HG02571 (cell line): Measurements from ENCODE around the gene PPOX.
A peak's percentile ranks its signal among the peaks of the same experiment; 100 is the strongest.

Experiments used
- ATAC-seq: cut with Tn5 transposase; IDR thresholded peaks from one replicate; pipeline ENCODE4 v1.9.1; 2021; ENCODE audit warnings: mild to moderate bottlenecking, moderate library complexity; ENCODE audit not compliant: unreplicated experiment

PPOX gene

GRCh38 chr1:161165742-161166668, at the start of gene PPOX:
PPOX (plus strand) TSS chr1:161166426; CDS start chr1:161166848, 422 bp downstream.
- ATAC-seq, result peak; percentile 91

DNA sequence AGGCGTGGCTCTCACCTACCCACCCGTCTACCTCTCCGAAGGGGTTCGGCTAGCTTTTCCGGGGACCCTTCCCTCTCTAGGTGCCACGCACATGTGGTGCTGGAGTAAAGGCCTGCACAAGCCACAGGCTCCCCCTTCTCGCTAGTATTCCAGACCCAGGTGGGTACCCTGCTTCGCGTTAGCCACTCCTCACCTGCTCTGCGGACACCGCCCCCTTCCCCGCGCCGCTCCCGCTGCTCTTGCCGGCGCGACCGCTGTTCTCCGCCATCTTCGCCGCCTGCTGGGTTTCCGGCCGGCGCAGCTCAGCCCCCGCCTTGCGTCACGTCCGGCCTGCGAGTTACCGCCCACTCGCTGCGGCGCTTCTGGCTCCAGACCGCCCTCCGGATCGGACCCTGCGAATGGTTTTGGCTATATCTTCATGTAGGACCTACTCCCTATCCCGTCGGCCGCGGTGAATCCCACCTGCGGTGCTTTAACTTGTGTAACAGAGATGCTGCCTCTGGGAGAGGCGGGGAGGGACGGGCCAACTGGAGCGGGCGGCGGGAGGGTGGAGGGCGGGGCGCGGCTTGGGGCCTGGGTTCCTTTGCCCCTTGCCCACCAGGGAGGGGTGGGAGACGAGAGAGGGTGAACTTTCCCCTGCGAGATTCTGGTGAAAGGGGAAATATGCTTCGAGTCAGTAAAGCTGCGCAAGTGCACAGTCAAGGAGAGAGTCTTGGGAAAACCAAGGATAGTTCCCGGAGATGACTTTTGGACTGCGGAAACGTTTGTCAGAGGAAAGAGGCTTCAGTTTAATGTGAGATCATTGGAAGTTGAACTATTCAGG, 48.3 kb upstream of the PPOX start, which contains the start of the genes NIT1 and PFDN2:
TSS of gene NIT1 (plus strand) at position 347 of the 823 bp plus-strand sequence. CDS start at position 419, 72 bp downstream.
TSS of gene PFDN2 (minus strand) at position 279 of the 823 bp plus-strand sequence. CDS start at position 268, 11 bp downstream.
- peak; percentile 64 for ATAC-seq

DNA sequence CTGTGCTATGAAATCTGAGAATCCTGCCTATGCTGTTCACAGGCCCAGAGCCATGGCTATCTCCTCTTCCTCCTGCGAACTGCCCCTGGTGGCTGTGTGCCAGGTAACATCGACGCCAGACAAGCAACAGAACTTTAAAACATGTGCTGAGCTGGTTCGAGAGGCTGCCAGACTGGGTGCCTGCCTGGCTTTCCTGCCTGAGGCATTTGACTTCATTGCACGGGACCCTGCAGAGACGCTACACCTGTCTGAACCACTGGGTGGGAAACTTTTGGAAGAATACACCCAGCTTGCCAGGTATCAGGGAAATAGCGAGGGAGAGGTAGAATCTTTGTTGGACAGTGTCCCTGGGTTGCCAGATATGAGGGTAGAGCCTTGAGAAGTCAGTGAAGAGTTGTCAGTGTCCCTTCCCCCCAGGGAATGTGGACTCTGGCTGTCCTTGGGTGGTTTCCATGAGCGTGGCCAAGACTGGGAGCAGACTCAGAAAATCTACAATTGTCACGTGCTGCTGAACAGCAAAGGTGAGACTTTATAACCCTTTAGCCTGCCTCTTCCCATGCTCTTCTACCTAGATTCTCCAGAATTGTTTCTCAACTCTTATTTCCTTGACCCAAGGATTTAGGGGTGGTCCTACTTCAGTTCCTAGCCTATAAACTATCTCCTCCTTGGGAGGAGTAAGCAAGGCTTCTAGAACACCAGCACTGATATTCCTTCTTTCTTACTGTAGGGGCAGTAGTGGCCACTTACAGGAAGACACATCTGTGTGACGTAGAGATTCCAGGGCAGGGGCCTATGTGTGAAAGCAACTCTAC, 46.9 kb upstream of the PPOX start:
- peak; percentile 51 for ATAC-seq

DNA sequence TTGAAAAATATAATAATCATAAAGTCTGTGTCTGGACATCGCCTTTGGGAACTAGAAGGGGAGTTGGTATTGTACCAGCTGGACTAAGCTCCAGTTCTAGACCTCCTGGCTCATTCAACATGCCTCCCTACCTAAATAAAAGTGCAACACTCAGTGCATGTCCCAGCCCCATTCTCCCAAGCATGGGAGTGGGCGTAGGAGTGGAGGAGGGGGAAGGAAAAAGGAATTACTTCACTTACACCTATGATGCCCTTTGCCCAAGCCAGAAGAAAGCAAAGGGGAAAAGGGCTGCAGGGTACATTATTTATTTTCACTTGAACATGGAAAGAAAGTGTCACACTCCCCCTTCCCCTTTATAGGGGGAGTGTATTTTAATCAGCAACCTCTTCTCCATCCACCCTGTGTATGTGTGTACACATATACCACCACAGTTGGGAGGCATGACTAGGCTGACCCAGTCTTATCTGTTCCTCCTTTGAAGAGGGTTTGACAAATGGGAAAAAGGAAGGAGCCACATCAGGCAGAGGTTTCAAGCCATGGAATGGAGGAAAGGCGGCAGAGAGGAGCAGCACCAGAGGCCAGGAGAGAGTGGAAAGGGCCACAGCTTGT, 45.1 kb upstream of the PPOX start:
- no peak for ATAC-seq

- no peak for ATAC-seq
These were observed 44.4 kb upstream of the PPOX start for GRCh38 chr1:161121834-161122233.

DNA sequence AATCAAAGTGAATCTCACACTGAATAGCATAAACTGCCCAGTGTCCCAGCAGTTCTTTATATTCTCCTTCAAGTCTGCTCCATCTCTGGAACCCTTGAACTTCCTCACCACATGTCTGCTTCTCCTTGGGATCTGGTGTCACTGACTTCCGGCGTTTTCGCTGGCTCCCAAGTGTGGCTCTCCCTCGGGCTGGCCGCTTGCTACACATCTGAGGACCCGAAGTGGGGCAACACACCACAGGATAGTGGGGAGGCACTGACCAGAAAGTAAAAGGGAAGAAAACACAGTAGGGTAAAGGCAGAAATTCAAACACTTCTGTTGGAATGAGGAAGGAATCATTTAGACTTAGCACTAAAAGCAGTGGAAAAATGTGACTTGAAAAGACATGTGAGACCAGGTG, 43.3 kb upstream of the PPOX start:
- no peak for ATAC-seq

GRCh38 chr1:161127649-161128048, 38.6 kb upstream of the PPOX start:
- ATAC-seq, result no peak

DNA sequence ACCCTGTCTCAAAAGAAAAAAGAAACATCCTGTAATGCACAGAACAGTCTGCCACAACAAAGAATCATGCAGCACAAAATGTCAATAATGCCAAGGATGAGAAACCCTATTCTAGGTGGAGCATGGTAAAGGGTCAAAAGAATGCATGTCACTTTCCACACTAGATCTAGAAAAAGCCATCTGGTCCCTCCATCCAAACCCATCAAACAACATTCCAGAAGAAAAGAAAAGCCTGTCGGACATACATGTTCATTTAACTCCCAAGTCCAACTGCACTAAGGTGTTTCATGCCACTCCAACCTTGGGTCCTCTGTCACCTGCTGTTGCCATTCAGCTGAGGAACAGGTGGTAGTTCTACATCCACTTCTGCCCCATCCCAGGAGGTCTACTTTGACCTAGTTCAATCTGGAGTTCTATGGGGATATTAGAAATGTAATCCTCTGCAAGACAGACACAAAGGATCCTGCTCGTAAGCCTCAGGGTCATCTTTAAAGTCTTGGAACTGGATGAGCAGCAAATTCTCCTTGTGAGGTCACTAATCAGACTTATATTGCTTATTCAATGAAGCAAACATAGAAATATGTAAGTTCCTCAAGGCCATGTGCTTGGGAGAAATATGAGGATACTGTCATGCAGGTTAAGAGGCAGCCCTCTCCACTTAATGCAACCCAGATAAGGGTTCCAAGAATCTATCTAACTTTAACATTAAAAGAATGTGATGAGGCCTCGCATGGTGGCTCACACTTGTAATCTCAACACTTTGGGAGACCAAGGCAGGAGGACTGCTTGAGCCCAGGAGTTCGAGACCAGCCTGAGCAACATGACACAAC, 37.4 kb upstream of the PPOX start:
- no peak for ATAC-seq

DNA sequence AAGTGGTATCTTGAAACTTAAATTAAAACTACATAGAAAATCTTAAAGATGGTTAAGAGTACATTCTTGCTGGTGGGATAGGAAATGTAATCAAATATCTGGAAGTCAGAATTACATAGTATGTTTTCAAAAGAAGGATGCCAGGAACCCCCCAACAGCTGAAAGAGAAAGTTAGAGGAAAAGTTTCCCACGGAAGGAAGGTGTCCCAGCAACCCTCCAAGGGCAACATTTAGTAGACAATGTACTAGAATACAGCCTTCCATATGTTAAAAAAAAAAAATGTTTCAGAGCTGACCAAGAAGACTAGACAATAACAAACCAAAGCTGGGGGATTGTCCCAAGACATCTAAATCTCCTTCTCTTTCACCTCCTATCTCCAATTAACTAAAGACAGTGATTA, 36.0 kb upstream of the PPOX start:
- no peak for ATAC-seq

DNA sequence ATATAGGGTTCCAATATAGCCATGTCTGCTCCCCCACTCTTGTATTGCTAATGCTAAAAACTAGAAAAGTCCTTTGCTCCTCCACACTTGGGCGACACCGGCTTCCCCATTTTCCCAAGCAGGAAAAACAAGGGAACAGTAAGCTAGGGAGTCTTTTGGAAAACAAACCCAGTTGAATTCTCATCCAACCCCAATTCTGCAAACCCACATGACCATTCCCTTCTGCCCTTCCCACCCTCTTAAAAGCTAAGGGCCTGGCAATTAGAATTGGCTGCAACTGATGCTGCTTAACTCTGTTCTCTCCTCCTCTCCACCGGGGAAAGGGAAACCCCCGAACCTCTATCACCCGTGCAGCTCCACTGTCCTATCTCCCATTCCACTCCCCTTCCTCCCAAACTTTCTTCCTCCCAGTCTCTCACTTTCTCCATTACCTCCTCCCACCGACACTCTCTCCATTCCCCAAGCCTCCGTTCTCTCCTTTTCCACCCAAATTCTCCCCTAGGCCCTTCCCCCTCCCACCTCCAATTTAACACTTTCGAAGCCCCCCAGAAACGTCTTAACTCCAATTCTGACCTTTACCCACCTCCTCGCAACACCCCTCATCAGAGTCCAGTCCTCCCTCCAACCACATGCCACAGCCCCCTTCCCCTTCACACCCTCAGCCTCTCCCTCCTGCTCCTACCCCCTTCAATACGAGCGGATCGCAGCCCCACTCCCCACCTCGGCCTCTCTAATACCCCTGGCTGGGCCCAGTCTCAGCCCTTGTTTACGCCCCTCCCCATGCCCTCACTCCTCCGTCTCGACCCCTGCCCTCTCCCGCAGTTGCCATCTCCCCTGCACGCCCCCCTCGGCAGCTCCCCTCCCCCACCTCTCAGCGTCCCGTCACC, 34.5 kb upstream of the PPOX start:
- no peak for ATAC-seq

GRCh38 chr1:161132410-161133219, 33.6 kb upstream of the PPOX start, which contains the start of gene DEDD:
DEDD (minus strand) TSS chr1:161132667; CDS start chr1:161124462, 8,205 bp downstream.
- peak; percentile 93 for ATAC-seq

GRCh38 chr1:161133220-161133740, 32.9 kb upstream of the PPOX start:
- no peak for ATAC-seq

- ATAC-seq, result no peak
These were observed 28.3 kb upstream of the PPOX start for GRCh38 chr1:161137881-161138280.

DNA sequence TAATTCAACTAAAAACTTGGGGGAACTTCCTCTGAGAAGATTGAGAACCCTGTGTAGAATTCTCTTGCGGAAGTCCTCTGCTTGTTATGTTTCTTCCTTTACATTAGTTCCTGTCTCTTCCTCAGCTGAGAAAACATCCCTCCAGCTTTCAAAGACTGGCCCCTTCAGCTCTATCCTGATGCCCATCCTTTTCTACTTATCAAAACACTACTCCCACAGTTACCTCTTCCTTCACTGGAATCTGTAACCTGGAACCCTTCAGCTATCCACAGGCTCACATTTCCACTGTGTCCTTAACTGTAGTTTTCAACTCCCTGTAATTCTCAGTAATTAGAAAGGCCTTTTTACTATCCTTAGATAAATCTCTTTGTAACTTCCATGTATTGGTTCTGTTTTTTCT, 27.8 kb upstream of the PPOX start:
- ATAC-seq, result no peak

DNA sequence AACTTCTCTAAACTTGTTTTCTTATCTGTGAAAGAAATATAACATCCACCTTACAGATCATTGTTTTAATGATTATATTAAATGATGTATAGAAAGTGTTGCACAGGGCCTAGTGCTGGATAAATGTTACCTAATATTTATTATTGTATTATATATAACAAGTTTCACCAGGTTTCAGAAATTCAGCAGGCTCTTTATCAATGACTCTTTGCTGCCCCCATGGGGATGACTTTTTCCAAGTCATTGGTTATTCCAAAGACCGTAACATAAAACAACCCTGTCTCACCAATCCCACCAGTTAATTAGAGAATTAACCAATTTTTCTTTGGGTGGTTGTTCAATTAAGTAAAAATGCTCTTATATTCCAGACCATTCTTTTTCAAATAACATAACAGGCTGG, 26.5 kb upstream of the PPOX start:
- no peak for ATAC-seq

DNA sequence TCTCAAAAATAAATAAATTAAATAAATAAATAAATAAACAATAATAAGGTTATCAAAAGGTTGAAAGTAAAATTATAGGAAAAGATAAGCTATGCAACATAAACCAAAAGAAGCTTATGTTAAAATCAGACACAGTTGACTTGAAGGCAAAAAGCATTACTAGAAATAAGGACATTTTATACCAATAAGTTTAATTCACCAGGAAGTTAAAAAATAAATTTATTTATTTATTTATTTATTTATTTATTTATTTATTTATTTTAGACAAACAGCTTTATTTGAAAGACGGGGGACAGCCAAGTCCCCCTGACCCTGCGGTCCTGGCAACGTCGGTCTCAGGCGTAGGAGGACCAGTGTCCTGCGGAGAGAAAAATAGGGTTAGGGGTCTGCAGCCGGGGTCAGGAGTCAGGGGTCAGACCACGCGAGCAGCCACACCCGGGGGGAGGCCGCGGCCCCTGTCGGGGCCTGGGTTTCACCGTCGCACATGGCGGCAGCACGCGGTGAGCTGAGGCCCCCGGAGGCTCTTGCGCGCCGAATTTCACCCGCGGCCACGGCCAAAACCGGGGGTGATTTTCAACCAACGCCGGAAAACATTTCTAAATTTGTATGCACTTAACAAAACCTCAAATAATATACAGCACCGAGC, 25.3 kb upstream of the PPOX start:
- no peak for ATAC-seq

GRCh38 chr1:161145832-161146231, 20.4 kb upstream of the PPOX start:
- ATAC-seq, result no peak
